HCEC 1CT (cell line): ENCODE data around the gene CALHM2.
A peak's percentile ranks its signal among the peaks of the same experiment; 100 is the strongest.
"Not testable (repeated sequence)": the region's sequence is repeated elsewhere in the genome, so short reads cannot be mapped to it uniquely, and the experiment has no call there.

Experiments used
- DNase-seq: peaks from one replicate; pipeline ENCODE4 v3.0.0-alpha.2; 2017

Gene CALHM2, protein sequence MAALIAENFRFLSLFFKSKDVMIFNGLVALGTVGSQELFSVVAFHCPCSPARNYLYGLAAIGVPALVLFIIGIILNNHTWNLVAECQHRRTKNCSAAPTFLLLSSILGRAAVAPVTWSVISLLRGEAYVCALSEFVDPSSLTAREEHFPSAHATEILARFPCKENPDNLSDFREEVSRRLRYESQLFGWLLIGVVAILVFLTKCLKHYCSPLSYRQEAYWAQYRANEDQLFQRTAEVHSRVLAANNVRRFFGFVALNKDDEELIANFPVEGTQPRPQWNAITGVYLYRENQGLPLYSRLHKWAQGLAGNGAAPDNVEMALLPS

DNA sequence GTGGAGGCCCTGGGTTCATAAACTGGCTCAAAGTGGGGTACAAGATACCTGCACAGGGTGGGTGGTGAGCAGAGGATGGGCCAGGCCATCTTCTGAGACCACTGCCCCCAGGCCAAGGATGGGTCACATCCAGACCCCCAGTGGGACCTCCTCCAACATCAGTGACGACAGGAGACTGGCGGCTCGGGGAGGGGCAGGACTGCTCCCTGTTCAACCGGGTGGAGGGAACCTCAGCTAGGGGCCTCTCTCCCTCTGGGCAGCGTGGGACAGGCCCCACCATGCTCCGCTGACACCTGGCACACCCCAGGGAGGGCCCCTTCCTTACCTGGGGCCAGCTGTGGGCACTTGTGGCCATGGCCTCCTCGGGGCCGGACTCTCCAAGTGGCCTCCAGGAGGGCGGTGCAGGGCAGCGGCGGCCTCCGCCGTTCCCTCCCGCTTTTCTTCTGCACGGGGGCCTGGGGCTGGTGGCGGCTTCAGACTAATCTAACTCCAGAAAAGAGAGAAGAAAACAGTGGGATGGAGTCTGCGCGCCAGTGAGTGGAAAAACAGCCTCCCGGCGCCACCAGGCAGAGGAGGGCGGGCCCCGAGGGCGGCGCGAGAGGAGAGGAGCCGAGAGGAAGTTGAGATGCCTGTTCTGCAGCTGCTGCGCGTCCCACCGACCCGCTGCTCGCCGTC, at the start of gene CALHM2:
Gene CALHM2, minus strand, starts transcription at position 540 of the 675 bp plus-strand sequence. CDS start 2,429 bp downstream, outside the sequence.
- DNase-seq = peak; percentile 46

DNA sequence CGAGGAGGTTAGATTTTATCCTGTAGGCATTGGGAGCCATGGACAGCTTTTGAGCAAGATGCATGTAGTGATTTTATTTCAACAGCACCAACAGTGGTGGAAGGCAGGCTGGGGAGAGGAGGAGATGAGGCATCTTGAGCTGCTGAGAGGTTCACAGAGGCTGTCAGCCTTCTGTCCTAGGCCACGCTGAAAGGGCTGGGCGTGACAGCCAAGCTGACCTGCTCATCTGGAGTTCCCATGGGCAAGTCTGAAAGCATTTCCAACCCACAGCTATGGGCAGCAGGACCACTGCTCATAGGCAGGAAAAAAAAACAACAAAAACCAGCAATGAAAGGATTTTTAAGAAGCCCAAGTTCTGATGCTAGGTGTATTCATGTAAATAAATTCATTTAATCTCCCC, 49.0 kb upstream of the CALHM2 start:
- DNase-seq = no peak

DNA sequence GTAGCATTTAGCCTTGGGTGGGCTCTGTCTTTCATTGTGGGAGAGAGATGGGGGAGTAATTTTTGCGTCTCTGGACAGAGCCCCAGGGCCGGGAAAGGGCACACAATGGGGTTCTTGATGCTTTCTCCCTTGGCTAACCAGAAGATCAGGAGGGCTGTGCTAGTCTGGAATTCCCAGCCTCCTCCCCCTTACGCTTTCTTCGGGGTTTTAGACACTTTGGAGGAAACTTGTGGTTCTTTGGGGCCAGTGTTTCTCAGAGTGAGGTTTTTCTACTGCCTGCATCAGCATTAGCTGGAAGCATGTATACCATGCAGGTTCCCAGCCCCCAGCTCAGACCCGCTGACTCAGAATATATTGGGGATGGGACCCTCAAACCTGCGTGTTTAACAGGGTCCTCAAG, 48.3 kb upstream of the CALHM2 start:
- no peak for DNase-seq

DNA sequence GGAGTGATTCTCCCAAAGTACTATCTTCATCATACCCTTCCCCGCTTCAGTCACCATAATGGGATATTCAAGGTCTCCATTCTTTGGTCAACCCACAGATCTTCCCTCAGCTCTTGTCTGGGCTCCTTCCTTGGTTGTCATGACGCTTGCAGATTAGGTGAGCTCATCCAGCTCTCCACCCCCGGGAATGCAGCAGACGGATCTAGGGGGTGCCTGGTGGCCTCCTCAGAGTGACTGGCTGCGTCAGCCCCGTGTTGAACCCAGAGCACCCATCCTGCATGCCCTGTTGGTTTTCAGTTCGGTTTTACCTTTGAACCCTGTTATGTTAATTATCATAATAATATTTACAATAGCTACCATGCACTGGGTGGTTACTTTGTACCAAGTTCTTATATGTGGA, 47.7 kb upstream of the CALHM2 start:
- DNase-seq = no peak

DNA sequence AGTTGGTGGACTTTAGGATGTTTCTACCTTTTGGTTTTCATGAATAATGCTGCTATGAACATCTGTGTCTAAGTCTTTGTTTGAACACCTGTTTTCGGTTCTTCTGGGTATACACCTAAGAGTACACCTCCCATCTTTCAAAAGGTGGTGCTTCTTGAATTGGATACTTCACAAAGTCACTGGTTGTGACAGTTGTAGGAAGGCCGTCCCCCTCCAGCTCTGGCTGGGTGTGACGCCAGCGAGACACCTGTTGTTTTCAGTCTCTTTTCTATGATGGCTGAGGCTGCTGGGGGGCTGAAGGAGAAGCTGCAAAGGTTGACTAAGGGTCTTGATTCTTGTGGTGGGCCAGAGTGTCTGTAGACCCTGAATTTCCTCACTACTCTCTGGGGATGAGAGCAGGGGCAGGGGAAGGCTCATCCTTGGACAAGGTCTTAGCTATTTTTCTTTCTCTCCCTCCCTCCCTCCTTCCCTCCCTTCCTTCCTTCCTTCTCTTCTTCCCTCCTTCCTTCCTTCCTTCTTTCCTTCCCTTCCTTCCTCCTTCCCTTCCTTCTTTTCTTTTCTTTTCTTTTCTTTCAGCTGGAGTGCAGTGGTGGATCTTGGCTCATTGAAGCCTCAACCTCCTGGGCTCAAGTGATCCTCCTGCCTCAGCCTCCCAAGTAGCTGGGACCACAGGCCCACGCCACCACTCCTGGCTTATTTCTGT, 46.9 kb upstream of the CALHM2 start:
- DNase-seq = no peak

- DNase-seq = no peak
Observed at GRCh38 chr10:103497161-103497915, 45.2 kb upstream of the CALHM2 start.

- no peak for DNase-seq
Observed at GRCh38 chr10:103495321-103495720, 43.2 kb upstream of the CALHM2 start.

- no peak for DNase-seq
Observed at GRCh38 chr10:103493916-103494877, 42.0 kb upstream of the CALHM2 start.

DNA sequence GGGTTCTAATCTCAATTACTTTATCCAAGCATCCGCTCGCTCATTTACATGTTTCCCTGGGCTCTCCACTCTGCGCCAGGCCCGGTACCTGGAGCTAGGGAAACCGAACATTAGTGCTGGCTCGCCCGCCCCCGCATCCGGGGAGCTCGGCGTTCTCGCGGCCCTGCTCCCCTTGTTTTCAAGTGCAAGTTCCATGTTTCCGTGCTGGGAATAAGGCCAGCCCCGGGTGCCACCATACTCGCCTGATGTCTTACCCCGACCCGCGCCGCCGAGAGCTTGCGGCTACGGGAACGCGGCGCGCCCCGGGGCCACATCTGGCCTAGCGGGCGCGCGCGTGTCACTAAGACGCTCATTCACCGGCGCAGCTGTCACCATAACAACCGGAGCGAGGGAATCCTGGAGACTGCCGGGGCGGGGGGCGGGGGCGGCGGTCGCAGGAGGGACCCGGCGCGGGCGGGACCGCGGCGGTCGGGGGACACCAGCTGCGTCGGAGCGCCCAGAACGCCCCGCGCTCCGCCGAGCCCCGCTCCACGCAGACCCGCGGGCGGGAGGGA, 41.3 kb upstream of the CALHM2 start, which contains the start of gene NEURL1:
Gene NEURL1, plus strand, starts transcription at position 344 of the 554 bp plus-strand sequence. CDS start 683 bp downstream, outside the sequence.
- no peak for DNase-seq

- DNase-seq = no peak
Observed at GRCh38 chr10:103492655-103493261, 40.6 kb upstream of the CALHM2 start.

DNA sequence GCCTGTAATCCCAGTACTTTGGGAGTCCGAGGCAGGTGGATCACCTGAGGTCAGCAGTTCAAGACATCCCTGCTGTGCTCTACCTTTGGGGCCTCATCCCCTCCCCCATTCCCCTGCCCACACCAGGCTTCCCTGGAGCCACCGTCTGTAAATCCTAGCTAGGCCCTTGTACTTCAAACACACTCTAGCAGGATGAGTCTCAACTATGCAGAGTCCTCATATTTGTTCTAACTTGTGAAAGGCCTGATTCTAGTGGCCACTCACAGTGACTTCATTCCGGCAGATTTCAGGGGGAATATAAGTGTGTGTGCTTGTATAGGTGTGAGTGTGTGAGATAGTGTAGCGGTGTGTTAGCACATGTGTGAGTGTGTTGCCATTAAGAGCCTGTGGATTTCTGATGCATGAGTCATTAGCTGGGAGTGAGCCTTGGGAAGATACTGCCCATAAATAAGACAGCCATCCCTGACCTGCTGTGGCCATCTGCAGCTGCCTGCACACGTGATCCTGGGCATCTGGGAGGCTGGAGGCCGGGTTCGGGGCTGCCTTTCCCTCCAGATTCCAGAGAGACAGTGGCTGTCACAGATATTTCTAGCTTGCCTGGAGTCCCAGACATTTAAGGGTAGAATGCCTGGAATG, 39.7 kb upstream of the CALHM2 start:
- peak; percentile 95 for DNase-seq

- DNase-seq = no peak
Observed at GRCh38 chr10:103490986-103491314, 38.8 kb upstream of the CALHM2 start.

DNA sequence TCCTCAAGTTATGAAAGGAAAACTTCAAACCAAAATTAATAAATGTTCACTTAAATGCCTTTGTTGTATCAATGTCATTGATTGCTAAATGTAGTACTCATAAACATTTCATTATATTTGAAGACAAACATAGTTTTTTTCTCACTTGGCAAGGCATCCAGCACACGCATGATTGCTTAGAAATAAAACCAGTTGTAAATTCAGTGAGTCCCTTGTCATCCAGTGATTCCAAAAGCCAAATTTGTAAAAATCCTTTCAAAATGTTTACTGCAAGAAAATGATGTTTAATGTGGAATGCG, 35.2 kb upstream of the CALHM2 start:
- DNase-seq = no peak

- DNase-seq = not testable (repeated sequence)
Observed at GRCh38 chr10:103486635-103487409, 34.7 kb upstream of the CALHM2 start.

DNA sequence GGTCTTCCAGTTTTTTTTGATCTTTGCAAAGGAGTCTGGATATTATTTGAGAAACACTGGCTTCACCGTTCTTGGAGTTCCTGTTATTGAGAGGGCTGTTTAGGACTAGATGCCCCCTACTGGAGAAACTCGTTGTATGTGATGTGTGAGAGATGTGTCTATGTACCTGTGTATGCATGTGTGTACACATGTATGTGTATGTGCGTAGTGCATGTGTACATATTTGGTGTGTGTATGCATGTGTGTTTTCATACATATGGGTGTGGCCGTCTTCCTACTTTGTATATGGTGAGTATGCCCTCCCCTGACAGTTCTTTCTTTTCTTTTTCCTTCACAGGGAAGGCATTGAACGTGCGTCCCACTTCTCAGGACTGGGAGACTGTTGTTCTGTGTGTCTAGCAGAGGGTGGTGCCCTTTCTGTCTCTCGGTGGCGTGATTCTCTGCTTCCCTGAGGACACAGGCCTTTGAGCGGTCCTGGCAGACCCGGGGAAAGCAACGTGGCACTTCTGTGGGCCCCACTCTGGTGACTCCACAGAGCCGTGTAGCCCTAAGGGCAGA, 29.9 kb upstream of the CALHM2 start:
- peak; percentile 64 for DNase-seq

DNA sequence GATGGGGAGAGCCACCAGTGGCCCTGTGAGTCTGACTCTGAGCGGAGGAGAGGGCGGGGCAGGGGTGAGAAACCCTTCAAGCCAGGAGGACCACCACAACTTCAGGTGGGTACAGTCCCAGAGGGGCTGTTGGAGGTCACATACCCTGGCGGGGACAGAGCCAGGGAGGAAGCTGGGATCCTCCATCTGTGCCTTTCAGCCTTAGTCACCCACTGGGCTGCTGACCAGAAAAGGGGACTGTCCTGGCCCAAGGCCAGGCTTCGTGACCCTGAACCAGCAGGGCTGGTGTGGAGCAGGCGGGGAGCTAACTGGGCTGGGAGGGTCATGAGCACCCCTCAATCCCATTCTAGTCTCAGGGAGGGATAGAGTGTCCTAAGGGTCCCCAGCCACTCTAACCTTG, 28.4 kb upstream of the CALHM2 start:
- peak; percentile 41 for DNase-seq

DNA sequence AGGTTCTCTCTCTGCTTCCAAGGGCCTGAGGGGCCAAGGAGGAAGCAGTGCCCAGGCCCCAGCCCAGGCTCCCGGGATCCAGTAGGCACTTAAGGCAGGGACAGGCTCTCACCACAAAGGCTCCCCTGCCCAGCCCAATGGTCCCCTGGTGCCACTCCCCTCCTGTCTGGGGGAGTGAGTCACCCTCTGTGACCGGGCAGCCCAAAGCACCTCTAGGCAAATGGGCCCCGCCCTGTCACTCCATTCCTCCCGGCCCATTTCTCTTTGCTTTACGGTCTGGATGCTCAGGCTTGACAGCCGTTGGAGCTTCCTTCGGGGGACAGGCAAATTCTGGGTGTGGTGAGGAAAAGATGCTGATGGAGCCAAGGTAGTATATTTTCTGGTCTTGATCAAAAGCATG, 27.0 kb upstream of the CALHM2 start, which contains the start of gene CALHM3:
Gene CALHM3, minus strand, starts transcription at position 106 of the 400 bp plus-strand sequence. CDS start 208 bp downstream, outside the sequence.
- DNase-seq = no peak

- DNase-seq = no peak
Observed at GRCh38 chr10:103478671-103479070, 26.5 kb upstream of the CALHM2 start.

GRCh38 chr10:103476046-103476768, 24.0 kb upstream of the CALHM2 start:
- DNase-seq = no peak
